HepG2 (cell line): ENCODE measurements around the gene ICAM5. TPM values are rescaled to one million over a fixed set of nuclear protein-coding genes. Genes with fewer than 3 reads are reported as not detected.
A peak's percentile ranks its signal among the peaks of the same experiment; 100 is the strongest.

Experiments
- ELF3 ChIP-seq: IDR thresholded peaks from 2 replicates; pipeline ENCODE4 v1.6.1; 2016; ENCODE audit warnings: missing genetic modification reagents, missing compliant biosample characterization
- ERF ChIP-seq: IDR thresholded peaks from 2 replicates; pipeline ENCODE4 v1.6.1; 2018; ENCODE audit warnings: missing biosample characterization, missing genetic modification reagents
- GATAD1 ChIP-seq: IDR thresholded peaks from 2 replicates; pipeline ENCODE4 v1.6.1; 2016; ENCODE audit warnings: missing genetic modification reagents, missing compliant biosample characterization
- KDM2A ChIP-seq: sonication (generic); formaldehyde crosslinking; IDR thresholded peaks from 2 replicates; pipeline ENCODE4 v1.4.0; 2020; ENCODE audit warnings: low read depth, missing genetic modification reagents, borderline replicate concordance
- MEIS1 ChIP-seq: sonication (generic); formaldehyde crosslinking; IDR thresholded peaks from 2 replicates; pipeline ENCODE4 v1.9.0; 2021; ENCODE audit warnings: mild to moderate bottlenecking, missing genetic modification reagents, moderate library complexity, borderline replicate concordance
- NR2C2 ChIP-seq: sonication (generic); formaldehyde crosslinking; IDR thresholded peaks from 2 replicates; pipeline ENCODE4 v1.4.0; 2020; ENCODE audit warnings: missing genetic modification reagents, mild to moderate bottlenecking, moderate library complexity, borderline replicate concordance
- ZNF160 ChIP-seq: sonication (generic); formaldehyde crosslinking; IDR thresholded peaks from 2 replicates; pipeline ENCODE4 v1.8.0; 2022; ENCODE audit warnings: mild to moderate bottlenecking, inconsistent platforms, missing genetic modification reagents
- ZNF296 ChIP-seq: sonication (generic); formaldehyde crosslinking; conservative IDR thresholded peaks from 2 replicates; pipeline ENCODE4 v1.5.0; 2020; ENCODE audit warnings: mild to moderate bottlenecking, missing genetic modification reagents
- ZNF431 ChIP-seq: sonication (generic); formaldehyde crosslinking; IDR thresholded peaks from 2 replicates; pipeline ENCODE4 v1.9.0; 2022; ENCODE audit warnings: missing genetic modification reagents, low read depth, mild to moderate bottlenecking, borderline replicate concordance
- ZNF432 ChIP-seq: sonication (generic); formaldehyde crosslinking; IDR thresholded peaks from 2 replicates; pipeline ENCODE4 v1.5.0; 2020; ENCODE audit warnings: missing genetic modification reagents, mild to moderate bottlenecking, borderline replicate concordance
- ZZZ3 ChIP-seq: sonication (generic); formaldehyde crosslinking; IDR thresholded peaks from 2 replicates; pipeline ENCODE4 v1.4.0; 2020; ENCODE audit warnings: missing genetic modification reagents, mild to moderate bottlenecking, borderline replicate concordance
- polyA plus RNA-seq, 8 experiments: library from polyadenylated mRNA; depleted of rRNA in 3 of 8; stranded (reverse) in 7 of 8; unstranded in 1 of 8; fragments of >200 nt; fragmentation: Illumina TruSeq in 4 of 8; extraction: Trizol in 4 of 8; gene quantifications; 2 replicates each; pipeline versions ENCODE4 v1.2.1 to v1.2.3, GENCODE V29; 2011 to 2016; ENCODE audit warnings: low read depth in 4 of 8, missing spikeins in 1 of 8, mixed read lengths in 1 of 8; ENCODE audit not compliant: insufficient read depth in 1 of 8
- total RNA-seq, 5 experiments: library from RNA; depleted of rRNA; stranded (reverse); fragments of >200 nt; fragmentation: Illumina TruSeq; extraction: Trizol; gene quantifications; 2 replicates each; pipeline ENCODE4 v1.2.3, GENCODE V29; 2016; ENCODE audit warnings: low read depth in 1 of 5
- TF ChIP-seq, protein P1 (sequence below): sonication (generic); formaldehyde crosslinking; IDR thresholded peaks from 2 replicates; pipeline ENCODE4 v1.4.0; 2020; ENCODE audit warnings: mild to moderate bottlenecking, low read depth, missing genetic modification reagents
- TF ChIP-seq, protein P2 (sequence below): sonication (generic); formaldehyde crosslinking; IDR thresholded peaks from 2 replicates; pipeline ENCODE4 v1.5.1; 2020; ENCODE audit warnings: missing genetic modification reagents, mild to moderate bottlenecking, borderline replicate concordance
- TF ChIP-seq, protein P3 (sequence below): sonication (generic); formaldehyde crosslinking; IDR thresholded peaks from 2 replicates; pipeline ENCODE4 v1.8.1; 2023; ENCODE audit warnings: mild to moderate bottlenecking, missing genetic modification reagents
- TF ChIP-seq, protein P4 (sequence below): sonication (generic); formaldehyde crosslinking; IDR thresholded peaks from 2 replicates; pipeline ENCODE4 v1.5.0; 2020; ENCODE audit warnings: mild to moderate bottlenecking, missing genetic modification reagents, moderate library complexity
- TF ChIP-seq, protein P5 (sequence below): sonication (generic); formaldehyde crosslinking; IDR thresholded peaks from 2 replicates; pipeline ENCODE4 v1.4.0; 2020; ENCODE audit warnings: low read depth, mild to moderate bottlenecking, missing genetic modification reagents

The ICAM5 gene
- total and polyA plus RNA-seq, 2 of the 13 experiments (the other 11 are each of a cell fraction or from before 2014, with no cell fraction given): 0.46 to 1.6 TPM

DNA sequence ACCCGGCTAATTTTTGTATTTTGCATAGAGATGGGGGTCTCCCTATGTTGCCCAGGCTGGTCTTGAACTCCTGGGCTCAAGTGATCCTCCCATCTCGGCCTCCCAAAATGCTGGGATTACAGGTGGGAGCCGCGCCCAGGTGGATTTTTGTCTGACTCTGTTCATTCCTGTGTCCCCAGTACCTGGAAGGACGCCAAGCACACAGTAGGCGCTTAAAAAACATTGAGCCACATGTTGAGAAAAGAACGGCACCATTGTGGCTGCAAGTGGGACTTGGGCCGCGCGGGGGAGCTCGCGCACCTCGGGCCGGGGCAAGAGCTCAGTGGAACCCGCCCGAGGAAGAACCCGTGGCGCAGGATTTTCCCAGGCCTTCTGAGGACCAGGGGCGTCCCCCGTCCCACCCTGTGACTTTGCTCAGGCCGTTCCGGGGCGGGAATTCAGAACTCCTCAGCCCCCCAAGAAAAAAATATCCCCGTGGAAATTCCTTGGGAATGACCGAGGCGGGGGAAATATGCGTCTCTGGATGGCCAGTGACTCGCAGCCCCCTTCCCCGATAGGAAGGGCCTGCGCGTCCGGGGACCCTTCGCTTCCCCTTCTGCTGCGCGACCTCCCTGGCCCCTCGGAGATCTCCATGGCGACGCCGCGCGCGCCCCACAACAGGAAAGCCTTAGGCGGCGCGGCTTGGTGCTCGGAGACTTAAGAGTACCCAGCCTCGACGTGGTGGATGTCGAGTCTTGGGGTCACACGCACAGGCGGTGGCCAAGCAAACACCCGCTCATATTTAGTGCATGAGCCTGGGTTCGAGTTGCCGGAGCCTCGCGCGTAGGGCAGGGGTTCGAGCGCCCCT lies 20.2 kb upstream of the ICAM5 start (continued):
- TF ChIP-seq ZNF432 (no peak), MEIS1 (CRISPR knock-in tag) (no peak), GATAD1 (CRISPR knock-in tag) (0 out of 2 replicates have a peak, but pooled peaks have one; percentile 37), ERF (CRISPR knock-in tag) (0 out of 2 replicates have a peak, but pooled peaks have one; percentile 38), NR2C2 (CRISPR knock-in tag) (no peak), ZNF431 (CRISPR knock-in tag) (no peak), ZNF160 (CRISPR knock-in tag) (no peak), ZZZ3 (CRISPR knock-in tag) (no peak), ELF3 (CRISPR knock-in tag) (no peak), KDM2A (CRISPR knock-in tag) (peak; percentile 84), ZNF296 (CRISPR knock-in tag) (no peak)
- TF ChIP-seq, protein P1, sequence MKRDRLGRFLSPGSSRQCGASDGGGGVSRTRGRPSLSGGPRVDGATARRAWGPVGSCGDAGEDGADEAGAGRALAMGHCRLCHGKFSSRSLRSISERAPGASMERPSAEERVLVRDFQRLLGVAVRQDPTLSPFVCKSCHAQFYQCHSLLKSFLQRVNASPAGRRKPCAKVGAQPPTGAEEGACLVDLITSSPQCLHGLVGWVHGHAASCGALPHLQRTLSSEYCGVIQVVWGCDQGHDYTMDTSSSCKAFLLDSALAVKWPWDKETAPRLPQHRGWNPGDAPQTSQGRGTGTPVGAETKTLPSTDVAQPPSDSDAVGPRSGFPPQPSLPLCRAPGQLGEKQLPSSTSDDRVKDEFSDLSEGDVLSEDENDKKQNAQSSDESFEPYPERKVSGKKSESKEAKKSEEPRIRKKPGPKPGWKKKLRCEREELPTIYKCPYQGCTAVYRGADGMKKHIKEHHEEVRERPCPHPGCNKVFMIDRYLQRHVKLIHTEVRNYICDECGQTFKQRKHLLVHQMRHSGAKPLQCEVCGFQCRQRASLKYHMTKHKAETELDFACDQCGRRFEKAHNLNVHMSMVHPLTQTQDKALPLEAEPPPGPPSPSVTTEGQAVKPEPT (CRISPR knock-in tag): no peak
- TF ChIP-seq, protein P2, sequence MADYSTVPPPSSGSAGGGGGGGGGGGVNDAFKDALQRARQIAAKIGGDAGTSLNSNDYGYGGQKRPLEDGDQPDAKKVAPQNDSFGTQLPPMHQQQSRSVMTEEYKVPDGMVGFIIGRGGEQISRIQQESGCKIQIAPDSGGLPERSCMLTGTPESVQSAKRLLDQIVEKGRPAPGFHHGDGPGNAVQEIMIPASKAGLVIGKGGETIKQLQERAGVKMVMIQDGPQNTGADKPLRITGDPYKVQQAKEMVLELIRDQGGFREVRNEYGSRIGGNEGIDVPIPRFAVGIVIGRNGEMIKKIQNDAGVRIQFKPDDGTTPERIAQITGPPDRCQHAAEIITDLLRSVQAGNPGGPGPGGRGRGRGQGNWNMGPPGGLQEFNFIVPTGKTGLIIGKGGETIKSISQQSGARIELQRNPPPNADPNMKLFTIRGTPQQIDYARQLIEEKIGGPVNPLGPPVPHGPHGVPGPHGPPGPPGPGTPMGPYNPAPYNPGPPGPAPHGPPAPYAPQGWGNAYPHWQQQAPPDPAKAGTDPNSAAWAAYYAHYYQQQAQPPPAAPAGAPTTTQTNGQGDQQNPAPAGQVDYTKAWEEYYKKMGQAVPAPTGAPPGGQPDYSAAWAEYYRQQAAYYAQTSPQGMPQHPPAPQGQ (CRISPR knock-in tag): no peak
- TF ChIP-seq, protein P3, sequence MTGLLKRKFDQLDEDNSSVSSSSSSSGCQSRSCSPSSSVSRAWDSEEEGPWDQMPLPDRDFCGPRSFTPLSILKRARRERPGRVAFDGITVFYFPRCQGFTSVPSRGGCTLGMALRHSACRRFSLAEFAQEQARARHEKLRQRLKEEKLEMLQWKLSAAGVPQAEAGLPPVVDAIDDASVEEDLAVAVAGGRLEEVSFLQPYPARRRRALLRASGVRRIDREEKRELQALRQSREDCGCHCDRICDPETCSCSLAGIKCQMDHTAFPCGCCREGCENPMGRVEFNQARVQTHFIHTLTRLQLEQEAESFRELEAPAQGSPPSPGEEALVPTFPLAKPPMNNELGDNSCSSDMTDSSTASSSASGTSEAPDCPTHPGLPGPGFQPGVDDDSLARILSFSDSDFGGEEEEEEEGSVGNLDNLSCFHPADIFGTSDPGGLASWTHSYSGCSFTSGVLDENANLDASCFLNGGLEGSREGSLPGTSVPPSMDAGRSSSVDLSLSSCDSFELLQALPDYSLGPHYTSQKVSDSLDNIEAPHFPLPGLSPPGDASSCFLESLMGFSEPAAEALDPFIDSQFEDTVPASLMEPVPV: no peak
- TF ChIP-seq, protein P4, sequence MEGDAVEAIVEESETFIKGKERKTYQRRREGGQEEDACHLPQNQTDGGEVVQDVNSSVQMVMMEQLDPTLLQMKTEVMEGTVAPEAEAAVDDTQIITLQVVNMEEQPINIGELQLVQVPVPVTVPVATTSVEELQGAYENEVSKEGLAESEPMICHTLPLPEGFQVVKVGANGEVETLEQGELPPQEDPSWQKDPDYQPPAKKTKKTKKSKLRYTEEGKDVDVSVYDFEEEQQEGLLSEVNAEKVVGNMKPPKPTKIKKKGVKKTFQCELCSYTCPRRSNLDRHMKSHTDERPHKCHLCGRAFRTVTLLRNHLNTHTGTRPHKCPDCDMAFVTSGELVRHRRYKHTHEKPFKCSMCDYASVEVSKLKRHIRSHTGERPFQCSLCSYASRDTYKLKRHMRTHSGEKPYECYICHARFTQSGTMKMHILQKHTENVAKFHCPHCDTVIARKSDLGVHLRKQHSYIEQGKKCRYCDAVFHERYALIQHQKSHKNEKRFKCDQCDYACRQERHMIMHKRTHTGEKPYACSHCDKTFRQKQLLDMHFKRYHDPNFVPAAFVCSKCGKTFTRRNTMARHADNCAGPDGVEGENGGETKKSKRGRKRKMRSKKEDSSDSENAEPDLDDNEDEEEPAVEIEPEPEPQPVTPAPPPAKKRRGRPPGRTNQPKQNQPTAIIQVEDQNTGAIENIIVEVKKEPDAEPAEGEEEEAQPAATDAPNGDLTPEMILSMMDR (CRISPR knock-in tag): peak; percentile 96
- TF ChIP-seq, protein P5, sequence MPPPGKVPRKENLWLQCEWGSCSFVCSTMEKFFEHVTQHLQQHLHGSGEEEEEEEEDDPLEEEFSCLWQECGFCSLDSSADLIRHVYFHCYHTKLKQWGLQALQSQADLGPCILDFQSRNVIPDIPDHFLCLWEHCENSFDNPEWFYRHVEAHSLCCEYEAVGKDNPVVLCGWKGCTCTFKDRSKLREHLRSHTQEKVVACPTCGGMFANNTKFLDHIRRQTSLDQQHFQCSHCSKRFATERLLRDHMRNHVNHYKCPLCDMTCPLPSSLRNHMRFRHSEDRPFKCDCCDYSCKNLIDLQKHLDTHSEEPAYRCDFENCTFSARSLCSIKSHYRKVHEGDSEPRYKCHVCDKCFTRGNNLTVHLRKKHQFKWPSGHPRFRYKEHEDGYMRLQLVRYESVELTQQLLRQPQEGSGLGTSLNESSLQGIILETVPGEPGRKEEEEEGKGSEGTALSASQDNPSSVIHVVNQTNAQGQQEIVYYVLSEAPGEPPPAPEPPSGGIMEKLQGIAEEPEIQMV: no peak
